Kasumi-1 (cell line): ENCODE results near the gene FAM76B.

Source experiments
- DNase-seq, 2 experiments: peaks; one replicate each; lab custom pipeline; 2025; lab: John Stamatoyannopoulos, UW

FAM76B gene

GRCh38 chr11:95792200-95792599 lies 2.6 kb upstream of the FAM76B start:
- no peak for DNase-seq

DNA sequence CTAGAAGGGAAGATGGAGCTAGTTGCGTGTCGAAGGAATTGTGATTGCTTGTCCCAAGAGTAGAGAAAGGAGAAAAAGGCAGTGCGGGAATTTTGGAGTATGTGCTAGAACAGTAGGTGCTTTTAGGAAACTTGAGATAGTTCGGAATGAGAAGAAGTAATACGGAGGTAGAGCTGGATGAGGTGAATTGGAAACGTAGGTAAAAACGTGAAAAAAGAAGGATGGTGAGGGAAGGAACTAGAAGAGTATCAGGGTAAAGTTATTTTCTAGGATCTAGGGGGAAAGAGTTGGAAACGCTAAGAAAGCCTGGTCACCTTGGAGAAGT lies 2.1 kb upstream of the FAM76B start:
- DNase-seq: no peak

GRCh38 chr11:95790933-95791708 lies 1.5 kb upstream of the FAM76B start:
- peak; percentile 46 to 62 for DNase-seq

GRCh38 chr11:95790123-95790932 lies 746 bp upstream of the FAM76B start, which contains the start of gene CEP57:
Gene CEP57, plus strand, starts transcription at chr11:95790498. Its CDS starts 201 bp downstream, at chr11:95790699.
- peak; percentile 97 for DNase-seq

- peak; percentile 20 to 47 for DNase-seq
Measured at GRCh38 chr11:95788921-95789505, 569 bp downstream of the FAM76B start.

DNA sequence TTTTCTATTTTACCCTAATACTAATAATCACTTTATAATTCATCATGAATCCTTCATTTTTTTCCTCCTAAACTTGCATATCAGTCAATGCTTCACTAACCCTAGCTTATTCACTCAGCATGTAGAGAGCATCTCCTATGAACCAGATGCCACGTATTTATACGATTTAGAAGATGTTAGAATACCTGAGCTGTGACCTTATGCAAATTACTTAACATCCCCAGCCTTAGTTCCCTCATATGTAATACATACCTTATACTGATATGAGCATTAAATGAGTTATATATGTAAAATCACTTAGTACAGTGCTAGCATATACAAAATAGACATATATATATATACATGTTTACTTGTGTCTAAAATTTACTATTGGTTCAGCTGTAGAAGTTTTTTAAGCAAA lies 9.0 kb downstream of the FAM76B start:
- DNase-seq: no peak

DNA sequence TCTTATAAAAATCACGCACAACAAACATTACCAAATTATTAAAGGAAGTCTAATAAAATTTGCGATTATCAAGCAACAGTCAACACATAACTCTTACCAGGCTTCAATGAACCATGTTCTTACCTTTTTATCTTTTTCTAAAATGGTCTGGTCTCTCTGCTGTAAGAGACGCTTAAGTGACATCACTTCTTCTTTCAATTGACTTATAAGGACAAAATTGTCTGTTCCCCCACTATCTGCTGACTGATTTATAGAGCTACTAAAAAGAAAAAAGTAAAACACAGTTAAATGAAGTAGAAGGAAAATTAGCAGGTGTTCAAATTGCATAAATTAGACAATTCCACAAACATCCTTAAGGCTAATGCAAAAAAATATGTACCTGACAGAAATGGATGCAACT lies 10.9 kb downstream of the FAM76B start:
- DNase-seq: no peak

DNA sequence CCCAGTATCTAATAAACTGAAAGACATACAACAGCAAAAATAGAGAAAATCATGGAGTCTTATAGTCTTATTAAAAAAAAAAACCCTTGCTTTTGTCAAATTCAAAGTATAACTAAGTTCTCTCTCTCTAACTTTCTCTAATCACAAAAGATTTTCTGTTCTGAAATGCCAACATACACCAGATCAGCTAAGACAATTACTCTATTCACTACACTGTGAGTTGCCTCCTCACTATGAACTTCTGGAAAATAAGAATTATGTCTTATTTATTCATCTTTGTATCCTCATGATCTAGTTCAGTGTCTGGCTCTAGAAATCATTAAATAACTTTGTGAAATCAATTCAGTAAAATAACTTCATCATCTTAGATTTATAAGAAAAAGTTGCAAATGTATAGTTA lies 12.7 kb downstream of the FAM76B start:
- DNase-seq: no peak

DNA sequence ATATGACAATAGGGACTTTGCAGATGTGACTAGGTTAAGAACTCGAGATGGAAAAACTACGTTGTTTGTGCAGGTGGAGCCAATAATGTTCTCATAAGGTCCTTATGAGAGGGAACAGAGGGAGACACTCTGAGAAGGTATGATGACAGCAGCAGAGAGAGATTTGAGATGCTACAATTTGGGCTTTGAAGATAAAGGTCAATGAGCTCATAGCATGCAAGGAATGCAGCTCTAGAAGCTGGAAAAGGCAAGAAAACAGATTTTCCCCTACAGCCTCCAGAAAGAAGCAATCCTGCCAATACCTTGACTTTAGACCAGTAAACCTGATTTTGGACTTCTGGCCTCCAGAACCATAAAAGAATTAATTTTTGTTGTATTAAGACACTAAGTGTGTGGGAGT lies 21.1 kb downstream of the FAM76B start:
- DNase-seq: no peak

DNA sequence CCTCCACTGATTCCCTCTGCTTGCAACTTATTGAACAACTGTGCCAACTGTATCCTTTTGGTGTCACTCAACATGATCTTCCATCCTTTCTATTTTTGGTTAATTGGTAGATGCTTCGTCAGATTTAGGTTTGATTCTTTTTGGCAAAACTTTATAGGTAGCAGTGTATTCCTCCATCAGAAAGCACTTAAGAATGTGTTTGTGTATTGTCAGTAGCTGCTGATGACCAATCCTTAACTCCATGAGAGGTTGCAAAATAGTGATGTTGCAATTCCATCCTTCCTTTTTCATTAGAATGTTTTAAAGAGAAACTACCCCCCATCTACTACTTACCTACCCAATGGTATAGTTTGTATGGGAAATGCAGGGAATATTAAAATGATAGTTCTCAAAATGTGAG lies 22.1 kb downstream of the FAM76B start:
- DNase-seq: peak in 1 of 2 experiments; percentile 9

DNA sequence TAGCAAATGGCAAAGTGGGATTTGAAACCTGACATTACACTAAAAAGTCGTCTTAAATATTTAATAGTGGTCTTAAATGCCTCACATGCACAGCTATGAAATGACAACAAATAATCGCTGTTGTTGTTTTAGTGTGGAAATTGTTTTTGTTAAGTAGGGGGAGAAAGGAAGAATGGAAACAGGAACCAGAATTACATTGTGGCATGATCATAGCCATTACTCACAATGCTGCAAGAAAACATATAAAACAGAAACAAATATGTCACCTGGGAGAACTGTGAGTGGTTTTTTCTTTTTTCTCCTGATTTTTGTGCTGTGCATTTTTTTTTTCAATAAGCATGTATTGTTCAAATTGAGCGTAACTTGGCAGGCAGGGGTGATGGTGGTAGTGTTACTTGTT lies 22.9 kb downstream of the FAM76B start:
- DNase-seq: no peak

DNA sequence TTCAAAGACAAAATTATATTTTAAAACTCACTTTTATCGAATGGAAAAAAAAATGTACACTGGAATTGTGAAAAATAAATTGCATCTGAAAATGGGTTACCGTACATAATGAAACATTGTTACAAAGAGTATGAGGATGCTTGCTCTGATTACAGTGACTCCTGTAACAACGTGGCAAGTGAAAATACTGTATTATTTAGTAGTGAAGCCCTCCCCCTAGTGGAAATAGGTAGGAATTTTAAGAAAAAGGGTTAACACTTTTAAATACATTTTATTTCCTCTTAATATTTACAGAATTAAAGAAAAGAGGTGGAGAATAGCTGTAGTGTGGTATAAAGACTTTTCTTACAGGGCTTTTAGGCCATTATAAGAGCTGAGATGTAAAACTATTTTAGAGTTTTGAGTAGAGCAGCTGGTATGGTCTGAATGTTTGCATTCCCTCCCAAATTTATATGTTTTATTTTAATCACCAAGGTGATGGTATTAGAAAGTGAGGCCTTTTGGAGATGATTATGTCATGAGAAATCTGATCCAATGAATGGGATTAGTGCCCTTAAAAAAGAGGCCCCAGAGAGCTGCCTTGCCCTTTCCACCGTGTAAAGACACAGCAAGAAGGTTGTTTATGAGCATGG lies 25.2 kb downstream of the FAM76B start:
- DNase-seq: peak; percentile 87 to 90

DNA sequence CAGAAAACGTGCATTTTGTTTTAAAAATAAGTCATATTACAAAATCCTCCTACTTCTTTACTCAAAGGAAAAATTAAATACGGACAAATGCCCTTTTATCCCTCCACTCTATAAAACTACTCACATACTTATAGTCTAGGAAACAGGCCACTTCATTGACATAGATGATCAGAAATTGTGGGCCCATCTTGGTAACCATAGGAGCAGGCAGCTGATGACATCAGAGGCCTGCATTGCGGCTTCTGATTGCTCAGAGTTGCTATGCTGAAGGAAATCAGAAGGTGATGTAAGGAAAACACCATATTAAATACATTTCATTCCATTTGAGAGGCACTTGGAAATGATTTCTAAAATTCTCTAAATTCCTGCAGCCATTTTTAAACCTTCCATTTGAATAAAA lies 27.0 kb downstream of the FAM76B start:
- DNase-seq: no peak

DNA sequence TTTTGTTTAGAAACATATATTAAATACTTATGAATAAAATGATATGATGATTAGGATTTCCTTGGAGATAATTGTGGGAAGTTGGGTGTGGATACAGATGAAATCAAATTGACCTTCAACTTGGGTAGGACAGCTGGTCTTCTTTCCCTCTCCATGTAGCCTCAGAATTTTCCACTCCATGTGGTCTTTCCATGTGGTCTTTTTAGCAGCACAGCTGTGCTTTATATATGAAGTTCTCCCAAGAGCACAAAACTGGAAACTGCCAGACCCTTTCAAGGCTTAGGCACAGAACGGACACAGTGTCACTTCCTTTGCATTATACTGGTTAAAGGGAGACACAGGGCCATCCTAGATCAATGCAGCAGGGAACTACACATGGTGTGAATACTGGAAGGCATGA lies 28.6 kb downstream of the FAM76B start:
- DNase-seq: no peak

DNA sequence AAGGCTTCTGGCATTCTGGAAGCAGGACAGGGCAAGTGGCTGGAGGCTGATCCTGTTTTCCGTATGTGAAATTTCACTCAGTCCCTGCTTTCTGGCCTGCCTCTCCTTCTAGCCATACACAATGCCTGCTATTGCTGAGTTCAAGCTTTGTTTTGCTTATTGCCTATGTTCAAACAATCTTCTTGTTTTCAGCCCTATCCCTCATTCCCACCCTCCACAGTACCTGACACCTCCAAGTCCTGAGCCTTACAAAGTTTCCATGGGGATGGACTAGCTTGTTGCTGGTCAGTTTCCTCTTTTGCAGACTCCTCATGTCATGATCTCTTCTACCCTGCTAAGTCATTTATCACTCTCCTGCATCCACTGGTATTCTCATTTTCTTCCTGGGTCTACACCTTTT lies 38.1 kb downstream of the FAM76B start:
- DNase-seq: no peak

DNA sequence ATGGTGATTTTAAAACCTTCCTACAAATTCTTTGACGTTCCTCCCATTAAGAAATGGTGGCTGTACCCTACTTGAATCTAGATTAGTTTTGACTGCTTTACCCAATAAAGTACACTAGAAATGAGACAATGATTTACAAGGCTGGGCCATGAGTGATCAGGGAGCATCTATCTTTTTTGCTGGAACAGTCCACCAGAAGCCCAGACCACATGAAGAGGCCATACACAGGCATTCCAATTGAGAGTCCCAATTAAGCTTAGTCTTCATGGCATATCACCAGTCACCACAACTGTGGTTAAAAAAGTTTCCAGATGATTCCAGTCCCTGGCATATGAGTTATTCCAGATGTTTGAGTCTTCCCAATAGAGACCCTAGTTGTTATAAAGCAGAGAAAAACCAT lies 39.5 kb downstream of the FAM76B start:
- DNase-seq: no peak

GRCh38 chr11:95739108-95739938 lies 50.3 kb downstream of the FAM76B start:
- DNase-seq: no peak

GRCh38 chr11:95736809-95737208 lies 52.8 kb downstream of the FAM76B start:
- DNase-seq: no peak

- no peak for DNase-seq
Measured at GRCh38 chr11:95736355-95736754, 53.2 kb downstream of the FAM76B start.

- peak; percentile 8 to 13 for DNase-seq
Measured at GRCh38 chr11:95734009-95734572, 55.5 kb downstream of the FAM76B start.

GRCh38 chr11:95732930-95733602 lies 56.5 kb downstream of the FAM76B start:
- no peak for DNase-seq
